GM10248 (cell line): Measurements from ENCODE around the gene LRRC37A.
"Not testable (repeated sequence)": the region's sequence is repeated elsewhere in the genome, so short reads cannot be mapped to it uniquely, and the experiment has no call there.

Source experiments
- CTCF ChIA-PET: fragments of 300-600 bp; sonication (Branson Sonifier 250); formaldehyde crosslinking; extraction: SDS; loops from one replicate; lab custom pipeline; 2021; ENCODE audit warnings: antibody characterized with exemption; lab: Yijun Ruan, JAX
- POLR2A ChIA-PET: fragments of 350-650 bp; sonication (Branson Sonifier 250); formaldehyde crosslinking; extraction: SDS; loops from one replicate; lab custom pipeline; 2020; ENCODE audit warnings: antibody characterized with exemption; lab: Yijun Ruan, JAX
- DNase-seq: peaks from one replicate; pipeline ENCODE4 v3.0.0; 2012; ENCODE audit errors: extremely low spot score
- TF ChIP-seq, protein P1 (sequence below): IDR thresholded peaks from 2 replicates; pipeline ENCODE4 v1.5.1; 2012; ENCODE audit warnings: mild to moderate bottlenecking, low read depth; ENCODE audit errors: extremely low read depth, missing control alignments, control extremely low read depth

LRRC37A gene

DNA sequence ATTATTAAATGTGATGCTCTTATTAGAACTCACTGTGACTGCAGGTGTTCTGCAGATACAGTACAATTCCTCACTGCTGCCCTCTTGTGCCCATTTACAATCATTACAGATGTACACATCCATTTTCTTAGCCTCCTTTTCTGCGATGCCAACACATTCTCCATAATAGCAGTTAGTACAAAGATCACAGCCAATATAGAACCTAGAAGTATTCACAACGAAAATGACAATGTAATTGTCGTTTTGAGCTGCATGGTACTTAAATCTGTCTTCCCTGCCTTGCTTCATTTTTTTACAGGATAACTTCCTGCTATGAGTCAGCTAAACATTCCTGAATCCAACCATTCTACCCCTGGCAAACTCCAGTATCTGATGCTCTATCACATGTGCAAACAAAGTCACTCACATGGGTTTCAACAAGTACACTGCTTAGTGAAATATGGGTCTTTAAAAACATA is 8.1 kb upstream of the LRRC37A start:
- CTCF ChIA-PET, result interaction anchor here (0.5 to 1.6 kb wide), 6 partner anchors 9 to 284 kb away, joined by 3 to 13 read pairs (median 4); no protein-coding TSS in a partner anchor
- TF ChIP-seq, protein P1, sequence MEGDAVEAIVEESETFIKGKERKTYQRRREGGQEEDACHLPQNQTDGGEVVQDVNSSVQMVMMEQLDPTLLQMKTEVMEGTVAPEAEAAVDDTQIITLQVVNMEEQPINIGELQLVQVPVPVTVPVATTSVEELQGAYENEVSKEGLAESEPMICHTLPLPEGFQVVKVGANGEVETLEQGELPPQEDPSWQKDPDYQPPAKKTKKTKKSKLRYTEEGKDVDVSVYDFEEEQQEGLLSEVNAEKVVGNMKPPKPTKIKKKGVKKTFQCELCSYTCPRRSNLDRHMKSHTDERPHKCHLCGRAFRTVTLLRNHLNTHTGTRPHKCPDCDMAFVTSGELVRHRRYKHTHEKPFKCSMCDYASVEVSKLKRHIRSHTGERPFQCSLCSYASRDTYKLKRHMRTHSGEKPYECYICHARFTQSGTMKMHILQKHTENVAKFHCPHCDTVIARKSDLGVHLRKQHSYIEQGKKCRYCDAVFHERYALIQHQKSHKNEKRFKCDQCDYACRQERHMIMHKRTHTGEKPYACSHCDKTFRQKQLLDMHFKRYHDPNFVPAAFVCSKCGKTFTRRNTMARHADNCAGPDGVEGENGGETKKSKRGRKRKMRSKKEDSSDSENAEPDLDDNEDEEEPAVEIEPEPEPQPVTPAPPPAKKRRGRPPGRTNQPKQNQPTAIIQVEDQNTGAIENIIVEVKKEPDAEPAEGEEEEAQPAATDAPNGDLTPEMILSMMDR, result peak; percentile 71
- peak; percentile 54 for DNase-seq
- POLR2A ChIA-PET, result not testable (repeated sequence)

DNA sequence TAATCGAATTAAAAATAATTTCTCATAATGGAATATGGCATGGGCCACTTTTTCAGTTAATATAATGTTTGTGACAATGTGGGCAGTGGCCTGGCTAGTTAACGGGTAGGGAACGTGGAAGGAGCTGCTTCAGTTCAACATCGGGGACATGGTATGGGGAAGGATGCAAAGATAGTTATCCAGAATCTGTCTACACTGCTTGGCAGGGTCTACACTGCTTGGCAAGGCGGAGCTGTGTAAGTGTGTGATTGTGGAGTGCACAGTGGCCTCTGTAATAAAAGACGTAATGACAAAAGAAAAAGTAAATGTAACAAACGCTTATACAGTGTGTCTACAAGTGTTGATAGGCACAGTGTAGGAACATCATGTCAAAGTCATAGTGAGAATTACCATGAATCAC is 7.3 kb upstream of the LRRC37A start:
- DNase-seq, POLR2A ChIA-PET: not testable (repeated sequence)
- CTCF ChIA-PET, result interaction anchor here (1.0 to 1.5 kb wide), 3 partner anchors 10 to 75 kb away, joined by 3 to 5 read pairs (median 3); no protein-coding TSS in a partner anchor

DNA sequence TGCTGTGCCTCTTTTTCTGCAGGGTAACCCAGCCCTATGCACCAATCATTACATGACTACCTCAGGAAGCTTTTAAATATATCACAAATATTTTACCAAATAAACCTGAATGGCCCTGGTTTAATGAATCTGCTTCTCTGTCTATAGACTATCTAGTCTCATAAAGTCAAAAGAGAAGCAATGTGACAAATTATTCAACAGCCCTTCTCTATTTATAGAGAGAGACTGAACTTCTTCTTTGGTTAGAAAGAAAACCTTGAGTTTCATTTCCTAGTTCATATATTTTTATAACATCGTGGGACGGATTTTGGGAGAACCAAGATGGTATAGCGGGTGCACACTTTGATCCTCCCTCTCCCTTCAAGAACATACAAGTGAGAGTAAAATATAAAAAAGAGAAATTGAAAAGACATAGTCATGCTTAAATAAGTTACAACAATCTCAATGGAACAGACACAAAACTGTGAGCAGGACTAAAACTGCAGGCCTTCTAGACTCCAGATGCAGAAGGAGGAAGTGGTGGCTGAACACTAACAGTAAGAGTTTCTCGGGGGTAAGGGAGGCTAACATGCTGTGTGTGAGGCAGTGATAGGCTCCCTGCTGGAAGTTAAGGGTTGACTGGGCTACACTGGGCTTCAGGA is 3.9 kb upstream of the LRRC37A start:
- CTCF ChIA-PET, POLR2A ChIA-PET: not testable (repeated sequence)
- peak; percentile 71 for DNase-seq

DNA sequence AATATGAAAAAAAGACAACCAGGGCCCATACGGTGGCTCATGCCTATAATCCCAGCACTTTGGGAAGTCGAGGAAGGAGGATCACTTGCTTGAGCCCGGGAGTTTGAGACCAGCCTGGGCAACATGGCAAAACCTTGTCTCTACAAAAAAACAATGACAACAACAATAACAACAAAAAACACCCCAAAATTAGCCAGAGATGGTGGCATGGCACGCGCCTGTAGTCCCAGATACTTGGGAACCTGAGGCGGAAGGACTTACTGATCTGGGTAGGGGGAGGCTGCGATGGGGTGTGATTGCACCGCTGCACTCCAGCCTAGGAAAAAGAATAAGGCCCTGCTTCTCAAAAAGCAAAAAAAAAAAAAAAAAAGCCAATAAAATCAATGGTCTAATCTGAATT is 3.3 kb upstream of the LRRC37A start:
- CTCF ChIA-PET, POLR2A ChIA-PET, DNase-seq: not testable (repeated sequence)

DNA sequence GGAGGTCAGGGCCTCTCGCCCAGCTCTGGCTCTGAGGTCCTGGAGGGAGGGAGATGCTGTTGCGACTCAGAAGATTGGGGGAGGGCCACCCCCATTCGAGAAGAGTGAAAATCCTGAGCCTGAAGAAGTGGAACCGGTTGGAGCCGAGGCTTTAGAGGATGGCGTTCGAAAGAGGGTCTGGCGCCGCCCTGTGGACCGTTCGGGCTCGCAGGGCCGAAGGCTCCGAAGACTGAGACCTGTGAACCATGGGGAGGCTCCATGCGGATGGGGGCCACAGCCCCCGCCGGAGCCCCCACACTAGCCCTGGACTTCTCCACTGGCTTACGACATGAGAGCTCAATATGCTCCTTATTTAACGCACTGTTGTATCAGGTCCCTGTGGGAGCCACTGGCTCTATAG is 46.3 kb downstream of the LRRC37A start:
- POLR2A ChIA-PET, result not testable (repeated sequence)

DNA sequence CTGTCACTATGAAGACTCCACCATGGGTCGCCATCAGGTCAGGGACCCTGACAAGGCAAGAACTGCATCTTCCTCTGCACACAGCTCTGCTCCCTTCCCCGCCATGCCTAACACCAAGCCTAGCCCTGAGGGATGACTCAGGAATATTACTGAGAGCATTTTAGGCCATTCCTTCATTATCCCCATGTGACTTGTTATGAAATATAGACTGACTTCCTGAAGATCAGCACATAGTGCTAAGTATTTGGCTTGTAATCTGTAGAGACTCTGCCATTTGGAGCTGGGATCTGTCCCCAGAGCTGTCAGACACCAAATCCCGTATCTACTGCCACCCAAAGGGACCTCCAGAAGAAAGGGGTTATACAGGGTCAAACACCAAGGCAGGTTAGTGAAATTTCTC is 47.2 kb downstream of the LRRC37A start:
- DNase-seq, POLR2A ChIA-PET, CTCF ChIA-PET: not testable (repeated sequence)

More for the DNA sequence above, 46.3 kb downstream of the LRRC37A start:
- DNase-seq, CTCF ChIA-PET: not testable (repeated sequence)

DNA sequence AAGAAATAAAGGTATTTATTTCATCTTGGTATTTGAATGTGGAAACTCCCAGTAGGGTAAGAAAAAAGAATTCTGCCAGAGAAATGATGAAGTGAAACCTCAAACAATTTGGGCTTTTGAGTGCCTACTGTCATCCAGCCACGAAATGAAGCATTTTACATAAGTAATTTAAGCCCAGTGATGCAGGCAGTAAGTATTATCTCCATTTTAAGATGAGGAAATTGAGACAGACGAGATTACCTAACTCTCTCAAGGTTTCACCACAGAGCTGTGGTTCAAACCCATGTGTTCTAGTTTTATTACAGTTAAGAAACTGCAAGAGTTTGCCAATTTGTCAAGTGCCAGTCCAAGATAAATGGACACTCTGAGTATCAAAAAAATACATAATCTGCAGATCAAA is 53.4 kb downstream of the LRRC37A start:
- POLR2A ChIA-PET, CTCF ChIA-PET, DNase-seq: not testable (repeated sequence)

DNA sequence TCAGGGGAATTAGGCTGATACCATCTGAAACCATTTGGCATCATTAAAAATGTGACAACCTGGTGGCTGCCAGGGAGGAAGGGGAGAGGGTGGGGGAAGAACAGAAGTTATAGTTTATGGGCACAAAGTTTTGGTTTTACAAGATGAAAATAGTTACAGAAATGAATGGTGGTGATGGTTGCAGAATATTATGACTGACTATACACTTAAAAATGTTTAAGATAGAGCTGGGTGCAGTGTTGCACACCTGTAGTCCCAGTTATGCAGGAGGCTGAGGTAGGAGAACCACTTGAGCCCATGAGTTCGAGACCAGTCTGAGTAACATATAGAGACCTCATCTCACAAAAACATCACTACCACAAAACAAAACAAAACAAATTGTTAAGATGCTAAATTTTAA is 54.1 kb downstream of the LRRC37A start:
- DNase-seq, CTCF ChIA-PET, POLR2A ChIA-PET: not testable (repeated sequence)

DNA sequence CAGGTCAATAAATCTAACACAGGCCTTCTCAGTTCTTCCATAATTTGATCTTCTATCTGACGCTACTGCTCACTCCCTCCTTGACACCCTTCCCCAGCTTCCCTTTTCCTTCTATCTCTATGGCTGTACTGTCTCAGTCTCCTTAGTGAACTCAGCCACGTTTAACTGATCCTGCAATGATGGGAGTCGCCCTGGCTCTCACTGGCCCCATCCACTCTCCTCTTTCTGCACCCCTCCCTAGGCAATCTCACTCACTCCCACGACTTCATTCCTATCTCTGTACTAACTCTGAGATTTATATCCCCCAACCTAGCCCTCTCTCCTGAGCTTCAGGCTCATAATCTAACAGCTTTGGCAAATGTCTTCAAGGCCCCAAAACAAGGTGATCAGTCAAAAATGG is 58.9 kb downstream of the LRRC37A start:
- CTCF ChIA-PET, POLR2A ChIA-PET: not testable (repeated sequence)

DNA sequence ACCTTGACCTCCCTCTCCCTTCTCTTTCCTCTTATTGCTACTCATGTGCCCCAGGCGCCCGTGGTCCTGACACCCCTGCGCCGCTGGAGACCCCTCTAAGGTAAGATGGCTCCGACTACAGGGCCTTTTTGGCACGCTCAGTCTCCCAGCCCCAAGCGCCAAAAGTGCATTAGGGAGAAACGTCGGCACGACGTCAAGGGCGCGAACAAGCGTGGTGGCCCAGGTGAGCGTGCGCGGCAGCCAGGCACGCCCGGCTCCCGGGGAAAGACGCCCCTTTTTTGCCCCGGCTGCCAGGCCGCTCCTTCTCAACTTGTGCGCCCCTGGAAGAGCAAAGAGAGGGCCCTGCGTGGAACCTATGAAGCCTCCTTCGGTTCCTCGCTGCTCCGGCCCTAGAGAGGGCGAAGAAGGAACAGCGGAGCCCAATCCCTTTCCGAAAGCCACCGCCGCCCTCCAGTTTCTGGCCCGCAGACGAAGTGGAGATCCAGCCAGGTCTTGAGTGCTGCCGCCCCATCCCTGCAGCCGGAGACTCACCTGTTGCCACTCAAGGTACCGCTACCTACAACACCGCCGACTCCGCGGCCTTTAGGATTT is 66.3 kb downstream of the LRRC37A start:
- DNase-seq, CTCF ChIA-PET, POLR2A ChIA-PET: not testable (repeated sequence)

More for the DNA sequence above, 58.9 kb downstream of the LRRC37A start:
- not testable (repeated sequence) for DNase-seq

DNA sequence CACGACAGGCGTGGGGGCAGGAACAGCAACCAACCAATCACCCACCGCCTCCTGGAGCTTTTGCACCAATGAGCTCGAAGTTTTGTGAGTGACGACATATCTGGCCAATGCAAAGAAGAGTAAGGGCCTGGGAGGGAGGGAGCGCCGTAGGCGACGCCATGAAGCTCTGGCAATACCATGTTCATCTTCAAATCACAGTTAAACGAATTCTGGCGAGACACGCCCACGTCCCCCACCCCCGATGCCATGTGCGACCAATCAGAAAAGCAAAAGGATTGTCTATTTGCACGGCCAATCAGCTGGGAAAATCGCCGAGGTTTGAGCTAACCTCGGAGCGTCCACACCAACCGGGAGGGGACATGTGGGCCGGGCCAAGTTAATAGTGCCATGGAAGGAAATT is 66.8 kb downstream of the LRRC37A start, which contains the start of gene ARL17B:
Gene ARL17B (minus strand): TSS at position 12 of the 400 bp plus-strand sequence. CDS start 3,369 bp downstream, outside the sequence.
- CTCF ChIA-PET, DNase-seq, POLR2A ChIA-PET: not testable (repeated sequence)

DNA sequence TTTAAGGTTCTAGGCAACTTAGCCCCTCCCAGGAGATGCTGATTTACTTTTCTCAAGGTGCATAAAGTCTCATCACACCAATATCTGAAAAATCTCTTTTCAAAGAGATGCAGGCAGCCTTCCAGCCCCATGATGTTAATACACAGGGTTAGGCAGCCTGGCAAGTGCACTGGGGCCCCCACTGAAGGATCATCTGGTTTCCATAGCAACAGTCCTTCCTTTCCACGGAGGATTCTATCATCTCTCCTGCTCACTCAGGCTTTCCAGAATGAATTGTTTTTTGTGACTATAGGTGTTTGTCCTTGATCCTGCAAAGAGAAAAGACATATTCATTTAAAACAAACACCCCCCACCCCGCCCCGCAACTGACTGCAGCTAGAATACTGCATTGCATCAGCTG is 72.6 kb downstream of the LRRC37A start:
- DNase-seq, POLR2A ChIA-PET, CTCF ChIA-PET: not testable (repeated sequence)

DNA sequence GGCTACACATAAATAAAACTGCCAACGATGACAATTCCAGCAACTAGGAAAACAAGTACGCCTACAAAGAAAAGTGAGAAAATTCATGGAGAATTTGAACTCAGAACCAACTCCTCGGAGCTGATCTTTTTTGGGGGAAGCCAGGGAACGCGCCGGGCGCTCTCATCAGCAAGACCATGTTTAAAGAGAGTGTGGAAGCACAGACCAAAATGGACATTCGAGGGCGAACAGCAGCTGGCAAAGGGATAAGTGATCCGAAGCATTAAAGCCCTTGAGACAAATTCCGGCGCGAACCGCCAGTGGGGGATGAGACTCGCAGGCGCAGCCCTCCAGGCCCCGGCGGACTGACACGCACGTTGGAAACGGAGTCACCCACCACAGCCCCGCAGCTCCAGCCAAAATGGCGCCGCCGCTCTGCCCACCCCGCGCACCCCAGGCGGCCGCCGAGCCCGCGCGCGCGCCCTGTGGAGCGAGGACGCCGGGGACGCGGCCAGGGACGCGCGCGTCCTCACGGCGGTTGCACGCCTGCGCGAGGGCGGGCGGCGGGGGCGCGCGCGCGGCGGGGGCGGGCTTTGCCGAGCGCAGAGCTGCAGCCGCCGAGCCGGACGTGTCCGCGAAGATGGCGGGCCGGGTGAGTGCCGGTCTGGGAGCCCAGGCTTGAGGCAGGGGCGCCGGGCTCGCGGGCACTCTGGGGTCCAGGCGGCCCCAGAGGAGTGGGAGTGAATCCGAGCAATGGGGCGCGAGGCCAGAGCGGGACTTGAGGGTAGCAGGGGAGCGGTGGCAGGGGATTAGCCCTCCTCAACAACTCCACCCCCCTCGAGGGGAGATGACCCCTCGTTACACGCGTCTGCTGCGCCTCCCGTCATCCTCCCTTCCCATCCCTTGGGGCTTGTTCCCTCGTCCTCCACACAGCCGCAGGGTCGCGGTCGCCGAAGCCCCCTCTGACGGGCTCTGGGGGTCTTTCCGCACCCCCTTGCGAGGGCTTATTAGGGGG is 77.6 kb downstream of the LRRC37A start:
- DNase-seq, CTCF ChIA-PET, POLR2A ChIA-PET: not testable (repeated sequence)

DNA sequence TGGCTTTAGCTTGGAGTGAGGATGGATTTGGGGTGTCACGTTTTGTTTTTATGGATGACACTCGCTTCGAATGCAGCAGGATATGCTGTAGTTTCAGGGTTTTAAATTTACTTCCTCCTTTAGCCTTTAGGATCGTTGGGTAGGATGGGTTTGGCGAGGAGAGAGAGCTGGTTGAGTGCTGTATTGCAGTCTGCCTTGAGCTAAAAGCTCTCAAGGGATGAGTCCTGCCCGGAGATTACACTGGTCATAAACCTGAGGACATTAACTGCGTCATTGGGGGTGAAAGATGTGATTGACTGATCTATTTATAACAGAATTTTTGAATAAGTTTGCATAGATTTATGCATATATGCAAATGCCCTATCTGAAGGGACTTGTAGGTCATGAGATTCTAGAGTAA is 78.5 kb downstream of the LRRC37A start:
- POLR2A ChIA-PET, DNase-seq, CTCF ChIA-PET: not testable (repeated sequence)

DNA sequence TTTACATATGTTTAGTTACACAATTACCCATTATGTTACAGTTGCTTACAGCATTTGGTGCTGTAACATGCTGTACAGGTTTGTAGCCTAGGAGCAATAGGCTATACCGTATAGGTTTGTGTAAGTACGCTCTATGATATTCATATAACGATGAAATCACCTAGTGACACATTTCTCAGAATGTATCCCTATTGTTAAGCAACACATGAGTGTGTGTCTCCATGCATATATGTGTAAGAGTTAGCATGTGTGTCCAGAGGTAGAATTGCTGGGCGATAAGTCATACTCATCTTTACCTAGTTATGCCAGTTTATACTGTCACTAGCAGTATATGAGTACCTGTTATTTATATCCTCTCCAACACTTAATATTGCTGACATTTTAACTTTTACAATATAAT is 88.2 kb downstream of the LRRC37A start:
- POLR2A ChIA-PET, CTCF ChIA-PET, DNase-seq: not testable (repeated sequence)

DNA sequence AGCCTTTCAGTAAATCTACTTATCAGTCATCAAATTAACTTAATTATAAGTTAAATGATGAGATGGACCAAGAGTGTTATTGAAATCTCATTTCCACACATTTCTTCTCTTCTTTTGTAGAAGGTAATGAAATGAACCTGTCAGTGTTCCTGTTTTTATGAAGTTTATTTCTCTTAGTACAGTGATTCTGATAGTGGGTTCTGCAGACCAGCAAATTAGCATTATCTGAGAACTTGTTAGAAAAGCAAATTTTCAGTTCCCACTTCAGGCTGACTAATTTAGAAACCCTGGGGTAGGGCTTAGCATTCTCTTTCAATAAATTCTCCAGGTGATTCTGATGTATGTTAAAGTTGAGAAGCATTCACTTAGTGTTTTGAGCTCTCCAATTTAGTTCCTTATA is 90.6 kb downstream of the LRRC37A start:
- DNase-seq, CTCF ChIA-PET, POLR2A ChIA-PET: not testable (repeated sequence)
